Measurements from ENCODE around the gene JUN.

Gene JUN

DNA sequence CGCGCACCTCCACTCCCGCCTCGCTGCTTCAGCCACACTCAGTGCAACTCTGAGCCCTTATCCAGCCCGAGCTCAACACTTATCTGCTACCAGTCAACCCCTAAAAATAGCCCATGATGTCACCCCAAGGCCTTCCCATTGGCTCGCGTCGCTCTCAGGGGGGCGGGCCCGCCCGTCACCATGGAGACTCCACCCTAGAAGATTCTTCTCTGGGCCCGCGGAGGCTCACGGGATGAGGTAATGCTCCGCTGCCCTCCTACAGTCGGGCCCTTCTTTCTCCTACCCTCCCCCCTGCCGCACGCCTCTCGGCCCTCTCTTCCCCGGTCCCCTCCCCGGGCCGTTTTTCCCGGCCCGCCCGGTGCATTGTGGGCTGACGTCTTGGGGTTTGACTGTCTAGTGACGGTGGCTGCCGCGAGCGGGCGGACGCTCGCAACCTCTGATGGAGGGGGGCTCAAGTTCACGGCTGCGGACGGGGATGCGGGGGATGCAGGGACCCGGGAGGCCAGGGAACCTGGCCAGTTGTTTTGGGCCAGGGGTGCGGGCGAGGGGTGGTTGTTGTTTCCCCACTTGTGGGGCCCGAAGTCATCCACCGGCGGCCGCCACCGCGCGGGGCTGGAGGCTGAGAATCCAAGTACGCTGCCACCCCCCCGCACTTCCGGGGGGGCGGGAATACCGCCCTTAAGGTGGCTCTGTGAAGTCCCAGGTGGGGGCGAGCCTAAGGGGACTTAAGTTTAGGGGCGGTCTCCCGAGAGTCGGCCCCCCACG lies at the start of gene JUN:
Gene JUN (minus strand): TSS at position 55 of the 765 bp plus-strand sequence. CDS start 977 bp downstream, outside the sequence.
- peak; percentile 98 to 99 for DNase-seq
- TF ChIP-seq GATA1 (IDR thresholded peaks at IDR 0.05; ENCODE audit: low read depth, low read length) (no peak), POLR2A (IDR thresholded peaks at IDR 0.05; ENCODE audit: low read length) (peak; percentile 99)

DNA sequence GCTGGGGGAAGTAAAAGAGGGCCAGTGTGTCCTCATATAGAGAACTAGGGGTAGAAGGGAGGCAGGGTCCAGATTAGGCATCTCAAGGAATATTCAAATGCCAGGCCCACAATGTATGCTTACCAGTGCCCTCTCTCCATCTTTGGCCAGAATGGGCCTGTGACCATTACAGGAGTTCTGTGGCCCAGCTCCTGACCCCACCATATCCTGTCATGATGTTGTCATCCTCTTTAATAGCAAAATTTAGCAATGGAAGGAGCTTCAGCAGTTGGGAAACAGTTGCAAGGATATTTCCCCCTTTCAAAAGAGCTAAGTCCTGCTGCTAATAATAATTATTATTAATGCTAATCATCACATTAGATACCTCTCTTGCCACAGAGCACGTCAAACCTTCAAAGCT lies 49.3 kb upstream of the JUN start:
- TF ChIP-seq POLR2A (IDR thresholded peaks at IDR 0.05; ENCODE audit: low read length), result no peak
- no peak for TF ChIP-seq GATA1 (IDR thresholded peaks at IDR 0.05; ENCODE audit: low read depth, low read length)
- no peak for DNase-seq

DNA sequence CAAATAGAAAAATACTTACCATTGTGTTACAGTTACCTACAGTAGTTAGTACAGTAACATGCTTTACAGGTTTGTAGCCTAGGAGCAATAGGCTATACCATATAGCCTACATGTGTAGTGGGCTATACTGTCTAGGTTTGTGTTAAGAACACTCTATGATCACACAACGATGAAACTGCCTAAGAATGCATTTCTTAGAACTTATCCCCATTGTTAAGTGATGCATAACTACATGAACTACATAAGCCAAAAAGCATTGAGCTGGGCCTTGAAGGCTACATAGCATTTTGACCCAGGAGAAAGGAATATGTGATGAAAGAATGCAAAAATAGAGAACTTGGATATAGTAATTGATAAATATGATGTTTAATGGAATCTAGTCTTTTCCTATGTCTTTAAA lies 46.4 kb upstream of the JUN start:
- DNase-seq, result no peak

DNA sequence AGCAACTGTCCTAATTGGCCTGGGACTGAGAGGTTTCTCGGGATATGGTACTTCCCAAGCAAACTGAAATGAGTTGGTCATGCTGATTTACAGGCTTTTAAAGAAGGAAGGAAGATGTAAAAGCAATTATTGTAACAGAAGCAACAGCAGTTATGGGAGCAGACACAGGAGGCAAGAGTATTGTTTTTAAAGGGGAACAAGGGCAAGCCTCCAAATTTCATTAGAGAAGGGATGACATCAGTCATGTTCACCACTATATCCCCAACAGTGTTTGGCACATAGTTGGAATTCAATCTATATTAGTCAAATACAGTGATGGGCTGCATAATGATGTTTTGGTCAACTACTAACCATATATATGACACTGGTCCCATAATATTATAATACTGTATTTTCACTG lies 46.0 kb upstream of the JUN start:
- DNase-seq, result no peak
- no peak for TF ChIP-seq POLR2A (IDR thresholded peaks at IDR 0.05; ENCODE audit: low read length)
- TF ChIP-seq GATA1 (IDR thresholded peaks at IDR 0.05; ENCODE audit: low read depth, low read length), result no peak

More for the DNA sequence above, 46.4 kb upstream of the JUN start:
- no peak for TF ChIP-seq GATA1 (IDR thresholded peaks at IDR 0.05; ENCODE audit: low read depth, low read length)
- no peak for TF ChIP-seq POLR2A (IDR thresholded peaks at IDR 0.05; ENCODE audit: low read length)

DNA sequence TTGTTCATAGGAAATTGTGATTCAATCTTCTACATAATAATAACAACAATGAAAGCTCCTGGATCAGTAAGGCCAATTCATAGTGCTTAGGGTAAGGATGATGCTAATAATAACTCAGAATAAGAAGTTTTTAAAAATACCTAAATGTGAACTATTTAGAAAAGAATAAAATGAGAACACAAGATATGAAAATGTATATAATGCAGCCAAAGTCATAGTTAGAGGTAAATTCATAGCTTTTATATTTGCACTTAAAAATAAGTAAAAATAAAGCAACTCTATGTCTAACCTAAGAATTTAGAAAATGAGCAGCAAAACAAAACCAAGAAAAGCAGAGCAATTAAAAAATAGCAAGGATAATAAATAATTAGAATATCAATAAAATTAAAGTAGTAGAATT lies 43.5 kb upstream of the JUN start:
- TF ChIP-seq POLR2A (IDR thresholded peaks at IDR 0.05; ENCODE audit: low read length) (no peak), GATA1 (IDR thresholded peaks at IDR 0.05; ENCODE audit: low read depth, low read length) (no peak)
- no peak for DNase-seq

DNA sequence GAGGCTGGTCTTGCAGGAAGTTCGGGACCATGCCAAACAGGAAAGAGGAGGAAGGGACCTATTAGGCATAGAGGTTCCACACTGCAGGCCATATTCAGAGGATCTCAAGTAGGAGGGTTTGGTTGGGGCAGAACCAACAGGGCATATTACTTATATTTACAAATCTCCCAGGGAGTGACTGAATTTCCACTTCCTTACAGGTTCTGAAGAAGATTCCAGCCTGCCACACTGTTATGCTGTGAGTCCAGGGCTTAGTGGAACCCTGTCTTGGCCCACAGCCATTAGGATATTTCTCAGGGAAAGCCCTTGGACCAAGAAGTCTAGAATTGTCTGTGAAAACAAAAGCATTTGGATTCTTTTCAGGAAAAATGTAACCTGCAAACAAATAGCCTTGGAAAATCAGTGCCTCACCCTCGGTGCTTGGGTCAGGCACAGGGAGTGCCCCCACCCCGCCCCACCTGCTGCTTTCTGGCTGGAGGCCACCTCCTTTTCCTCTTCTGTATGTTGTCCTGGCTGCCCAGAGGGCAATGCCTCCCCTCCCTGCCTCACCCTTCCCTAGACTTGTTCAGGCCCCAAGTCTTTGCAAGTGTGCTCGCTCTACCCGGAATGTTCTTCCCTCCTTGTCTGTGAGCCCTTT lies 41.0 kb upstream of the JUN start:
- TF ChIP-seq GATA1 (IDR thresholded peaks at IDR 0.05; ENCODE audit: low read depth, low read length) (no peak), POLR2A (IDR thresholded peaks at IDR 0.05; ENCODE audit: low read length) (no peak)
- no peak for DNase-seq

DNA sequence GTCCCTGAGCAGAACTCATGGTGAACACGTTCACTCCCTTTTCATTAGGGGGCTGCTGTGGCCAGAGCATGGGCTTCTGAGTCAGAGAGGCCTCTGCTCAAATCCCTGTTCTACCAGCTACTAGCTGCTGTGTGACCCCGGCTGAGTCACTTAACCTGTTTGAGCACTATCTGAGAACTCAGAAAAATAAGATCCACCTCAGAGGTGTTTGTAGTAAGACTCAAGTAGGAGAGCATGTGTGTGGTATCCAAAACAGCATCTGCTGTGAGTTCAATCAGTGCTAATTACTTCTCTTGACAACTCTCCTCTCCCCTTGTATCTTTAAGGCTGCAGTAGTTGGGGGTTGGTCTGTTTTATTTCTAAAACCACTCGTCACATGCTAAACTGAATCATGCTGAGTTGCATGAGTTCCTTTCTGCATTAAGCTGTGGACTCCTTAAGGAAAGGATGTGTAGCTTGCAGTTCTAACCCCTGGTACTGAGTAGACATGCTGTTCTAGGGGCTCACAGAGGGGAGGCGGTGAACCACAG lies 39.7 kb upstream of the JUN start:
- no peak for DNase-seq
- TF ChIP-seq GATA1 (IDR thresholded peaks at IDR 0.05; ENCODE audit: low read depth, low read length) (no peak), POLR2A (IDR thresholded peaks at IDR 0.05; ENCODE audit: low read length) (no peak)

DNA sequence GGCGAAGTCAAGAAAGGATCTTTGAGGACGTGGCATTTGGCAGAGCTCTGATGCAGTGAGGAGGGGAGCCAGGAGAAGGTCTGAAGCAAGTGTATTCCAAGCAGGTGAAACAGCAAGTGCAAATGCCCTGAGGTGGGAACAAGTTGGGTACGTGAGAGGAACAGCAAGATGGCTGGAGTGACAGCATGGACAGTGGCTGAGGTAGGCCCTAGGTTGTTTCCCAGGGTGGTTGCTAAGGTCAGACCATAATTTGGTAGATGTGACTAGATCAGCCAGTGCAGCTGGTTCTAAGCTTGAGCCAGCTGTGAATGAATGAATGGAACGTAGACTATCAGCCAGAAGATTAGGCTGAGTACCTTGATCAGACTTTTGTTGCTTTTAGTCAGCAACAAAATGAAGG lies 37.5 kb upstream of the JUN start:
- TF ChIP-seq GATA1 (IDR thresholded peaks at IDR 0.05; ENCODE audit: low read depth, low read length), result no peak
- TF ChIP-seq POLR2A (IDR thresholded peaks at IDR 0.05; ENCODE audit: low read length), result no peak
- DNase-seq, result no peak

DNA sequence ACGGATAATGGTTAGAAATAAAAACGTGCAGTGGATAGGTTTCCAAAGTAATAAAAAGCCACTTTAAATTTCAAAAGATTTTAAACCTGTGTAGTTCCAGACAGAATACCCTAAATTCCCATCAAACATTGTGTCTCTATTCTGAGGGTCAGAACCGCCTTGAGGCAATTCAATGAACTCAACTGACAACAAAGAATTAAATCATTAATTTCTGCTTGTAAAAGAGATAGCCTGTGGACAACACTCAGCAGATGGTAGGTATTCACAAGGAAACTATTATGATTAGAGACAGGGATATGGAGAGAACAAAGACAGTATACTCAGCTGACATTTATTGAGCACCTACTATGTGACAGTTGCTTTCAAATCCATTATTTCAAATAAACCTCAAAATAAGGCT lies 35.1 kb upstream of the JUN start:
- no peak for TF ChIP-seq POLR2A (IDR thresholded peaks at IDR 0.05; ENCODE audit: low read length)
- TF ChIP-seq GATA1 (IDR thresholded peaks at IDR 0.05; ENCODE audit: low read depth, low read length), result no peak

DNA sequence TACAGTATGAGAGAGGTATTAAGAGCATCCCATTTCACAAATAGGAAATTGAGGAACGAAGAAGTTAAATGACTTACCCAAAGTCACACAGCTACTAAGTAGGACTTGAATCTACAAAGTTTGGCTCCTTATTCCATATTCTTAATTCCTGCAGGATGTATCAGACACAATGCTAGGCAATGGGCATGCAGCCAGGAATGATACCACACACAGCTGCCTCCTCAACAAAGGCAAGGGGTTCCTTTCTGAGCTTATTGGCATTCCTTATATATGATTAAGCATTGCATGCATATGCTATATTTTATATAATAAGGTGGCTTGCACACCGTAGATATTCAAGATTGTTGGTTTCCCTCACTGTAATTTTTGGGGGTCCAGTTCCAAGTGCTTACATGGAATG lies 34.2 kb upstream of the JUN start:
- no peak for TF ChIP-seq POLR2A (IDR thresholded peaks at IDR 0.05; ENCODE audit: low read length)
- no peak for TF ChIP-seq GATA1 (IDR thresholded peaks at IDR 0.05; ENCODE audit: low read depth, low read length)
- DNase-seq, result no peak

More for the DNA sequence above, 35.1 kb upstream of the JUN start:
- no peak for DNase-seq

DNA sequence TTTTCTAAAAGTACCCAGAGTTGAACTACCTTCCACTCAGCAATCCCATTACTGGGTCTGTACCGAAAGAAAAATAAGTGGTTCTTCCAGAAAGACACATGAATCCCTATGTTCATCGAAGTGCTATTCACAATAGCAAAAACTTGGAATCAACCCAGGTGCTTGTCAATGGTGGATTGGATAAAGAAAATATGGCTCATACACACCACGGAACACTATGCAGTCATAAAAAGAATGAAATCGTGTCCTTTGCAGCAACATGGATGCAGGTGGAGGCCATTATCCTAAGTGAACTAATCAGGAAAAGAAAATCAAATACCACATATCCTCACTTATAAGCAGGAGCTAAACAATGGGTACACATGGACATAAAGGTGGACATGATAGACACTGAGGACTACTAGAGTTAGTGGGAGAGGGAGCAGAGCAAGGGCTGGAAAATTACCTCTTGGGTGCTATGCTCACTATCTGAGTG lies 32.9 kb upstream of the JUN start:
- DNase-seq, result no peak
- TF ChIP-seq POLR2A (IDR thresholded peaks at IDR 0.05; ENCODE audit: low read length) (peak; percentile 17), GATA1 (IDR thresholded peaks at IDR 0.05; ENCODE audit: low read depth, low read length) (no peak)

DNA sequence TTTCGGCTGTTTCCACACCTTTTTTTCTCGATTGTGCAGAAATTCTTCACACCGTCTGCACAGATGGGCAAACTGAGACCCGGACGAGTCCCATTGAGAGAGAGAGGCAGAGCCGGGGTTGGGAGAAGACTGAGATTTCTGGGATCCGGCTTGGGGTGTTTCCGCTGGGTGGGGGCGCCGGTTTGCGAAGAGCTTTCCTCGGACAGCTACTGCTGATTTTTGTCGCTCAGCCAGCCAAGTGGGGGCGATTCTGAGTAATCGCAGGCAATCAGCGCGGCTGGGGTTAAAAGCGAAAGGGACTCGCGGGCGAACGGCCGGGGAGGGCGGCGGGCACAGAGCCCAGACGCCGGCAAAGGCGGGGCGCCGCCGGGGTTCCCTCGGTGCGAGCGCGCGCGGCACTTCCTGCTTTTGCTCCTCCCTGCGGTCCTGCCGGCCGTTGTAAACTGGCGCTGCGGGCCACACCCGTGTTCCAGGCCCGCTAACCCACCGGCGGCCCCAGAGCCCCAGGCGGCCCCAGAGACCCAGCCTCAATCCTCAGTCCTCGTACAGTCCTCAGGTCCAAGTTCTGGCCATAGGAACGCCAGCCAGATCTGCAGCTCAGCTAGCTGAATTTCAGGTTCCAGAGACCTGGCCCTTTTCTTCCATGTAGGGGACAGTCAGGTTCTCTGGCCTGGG lies 32.4 kb upstream of the JUN start:
- TF ChIP-seq GATA1 (IDR thresholded peaks at IDR 0.05; ENCODE audit: low read depth, low read length) (no peak), POLR2A (IDR thresholded peaks at IDR 0.05; ENCODE audit: low read length) (peak; percentile 64)

DNA sequence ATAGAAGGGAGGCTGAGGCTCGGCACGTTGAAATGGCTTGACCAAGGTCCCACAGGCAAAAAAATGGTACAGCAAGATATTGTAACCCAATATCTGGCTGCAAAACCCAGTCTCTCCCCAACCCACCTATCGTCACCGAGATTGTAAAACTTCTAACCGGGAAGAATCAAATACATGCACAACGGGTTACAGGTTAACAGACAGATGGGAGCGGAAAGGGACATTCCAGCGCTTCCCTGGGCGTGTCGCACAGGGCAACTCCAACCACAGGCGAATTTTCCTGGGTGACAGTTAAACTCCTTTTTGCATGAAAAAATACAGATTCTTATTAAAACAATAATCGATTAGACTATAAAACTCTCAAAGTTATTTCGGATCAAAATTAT lies 31.8 kb upstream of the JUN start:
- peak in 1 of 2 experiments; percentile 45 for DNase-seq
- TF ChIP-seq POLR2A (IDR thresholded peaks at IDR 0.05; ENCODE audit: low read length) (no peak), GATA1 (IDR thresholded peaks at IDR 0.05; ENCODE audit: low read depth, low read length) (no peak)

More for the DNA sequence above, 32.4 kb upstream of the JUN start:
- peak; percentile 89 to 91 for DNase-seq
